Nephron progenitor cell (in vitro differentiated cells): Measurements from ENCODE around the gene PIWIL4.

Experiments used
- DNase-seq: peaks from one replicate; pipeline ENCODE4 v3.0.0; 2021
- H3K27ac Mint-ChIP-seq: 2 replicates; pipeline ENCODE4 v1.8.0; 2021; ENCODE audit warnings: mild to moderate bottlenecking, moderate library complexity, mixed read lengths
- H3K27me3 Mint-ChIP-seq: 2 replicates; pipeline ENCODE4 v1.8.0; 2021; ENCODE audit warnings: mild to moderate bottlenecking, low read depth, mixed read lengths; ENCODE audit not compliant: poor library complexity
- H3K36me3 Mint-ChIP-seq: 2 replicates; pipeline ENCODE4 v1.8.0; 2021; ENCODE audit warnings: low read depth, mixed read lengths
- H3K4me1 Mint-ChIP-seq: 2 replicates; pipeline ENCODE4 v1.8.0; 2021; ENCODE audit warnings: mixed read lengths
- H3K4me3 Mint-ChIP-seq: 2 replicates; pipeline ENCODE4 v1.8.0; 2021; ENCODE audit warnings: mild to moderate bottlenecking, moderate library complexity, mixed read lengths
- H3K9me3 Mint-ChIP-seq: 2 replicates; pipeline ENCODE4 v1.8.0; 2021; ENCODE audit warnings: mild to moderate bottlenecking, moderate library complexity, mixed read lengths
- CTCF ChIP-seq: fragments of 200-600 bp; sonication (generic); IDR thresholded peaks from 2 replicates; pipeline ENCODE4 v1.5.0; 2021; ENCODE audit warnings: antibody characterized with exemption

PIWIL4 gene

GRCh38 chr11:94544646-94545263 is 22.4 kb upstream of the PIWIL4 start:
- no peak for TF ChIP-seq CTCF
- Mint-ChIP-seq H3K9me3 (no peaks in the 10 kb centered on the region), H3K27ac (no peak overlapping the region), H3K27me3 (peaks cover 26% of the 10 kb centered on the region), H3K36me3 (peaks cover 9% of the 10 kb centered on the region), H3K4me1 (peaks cover 26% of the 10 kb centered on the region), H3K4me3 (peak overlapping the region; percentile 74)
- no peak for DNase-seq

GRCh38 chr11:94545264-94546161 is 21.7 kb upstream of the PIWIL4 start:
- Mint-ChIP-seq H3K4me3 (peak overlapping the region; percentile 73), H3K36me3 (peaks cover 9% of the 10 kb centered on the region), H3K27me3 (peaks cover 29% of the 10 kb centered on the region), H3K4me1 (peaks cover 26% of the 10 kb centered on the region), H3K27ac (peak overlapping the region; percentile 67), H3K9me3 (no peaks in the 10 kb centered on the region)
- no peak for DNase-seq
- TF ChIP-seq CTCF, result no peak

- Mint-ChIP-seq H3K36me3 (peaks cover 9% of the 10 kb centered on the region), H3K27ac (peak overlapping the region; percentile 67), H3K9me3 (no peaks in the 10 kb centered on the region), H3K27me3 (peaks cover 26% of the 10 kb centered on the region), H3K4me3 (peak overlapping the region; percentile 73), H3K4me1 (peaks cover 26% of the 10 kb centered on the region)
- DNase-seq, result no peak
- TF ChIP-seq CTCF, result no peak
These were observed 21.1 kb upstream of the PIWIL4 start for GRCh38 chr11:94546162-94546470.

GRCh38 chr11:94546886-94547285 is 20.3 kb upstream of the PIWIL4 start:
- no peak overlapping the region for H3K27ac Mint-ChIP-seq
- no peak for TF ChIP-seq CTCF
- H3K27me3 Mint-ChIP-seq, result peaks cover 20% of the 10 kb centered on the region
- H3K4me3 Mint-ChIP-seq, result no peak overlapping the region
- H3K36me3 Mint-ChIP-seq, result peaks cover 9% of the 10 kb centered on the region
- H3K9me3 Mint-ChIP-seq, result no peaks in the 10 kb centered on the region
- H3K4me1 Mint-ChIP-seq, result peaks cover 26% of the 10 kb centered on the region
- no peak for DNase-seq

- no peak for DNase-seq
- Mint-ChIP-seq H3K27me3 (peaks cover 18% of the 10 kb centered on the region), H3K27ac (no peak overlapping the region), H3K4me3 (no peak overlapping the region), H3K9me3 (no peaks in the 10 kb centered on the region), H3K36me3 (peaks cover 9% of the 10 kb centered on the region), H3K4me1 (peaks cover 15% of the 10 kb centered on the region)
- no peak for TF ChIP-seq CTCF
These were observed 18.0 kb upstream of the PIWIL4 start for GRCh38 chr11:94549146-94549545.
